ENCODE results near the gene THSD4. TPM values are rescaled to one million over a fixed set of nuclear protein-coding genes. Genes with fewer than 3 reads are reported as not detected.

THSD4 gene
- total RNA-seq, 2 experiments from 2014 or later, result not detected

- H3K27ac Mint-ChIP-seq, result no peak overlapping the region
- intact Hi-C loops (cut with micrococcal nuclease), result no loop called here
- ChIA-PET POLR2A (no interaction called here), CTCF (interaction anchor here (1.5 kb wide), 1 partner anchor 11 kb away, joined by 5 read pairs; no protein-coding TSS in a partner anchor)
- H3K4me1 Mint-ChIP-seq (ENCODE audit: low read depth), result no peaks in the 10 kb centered on the region
- H3K36me3 Mint-ChIP-seq (ENCODE audit: low read depth), result no peaks in the 10 kb centered on the region
- no peaks in the 10 kb centered on the region for H3K9me3 Mint-ChIP-seq
- peaks cover 5% of the 10 kb centered on the region for H3K27me3 Mint-ChIP-seq
- DNase-seq, result no peak
- TF ChIP-seq, protein P1, sequence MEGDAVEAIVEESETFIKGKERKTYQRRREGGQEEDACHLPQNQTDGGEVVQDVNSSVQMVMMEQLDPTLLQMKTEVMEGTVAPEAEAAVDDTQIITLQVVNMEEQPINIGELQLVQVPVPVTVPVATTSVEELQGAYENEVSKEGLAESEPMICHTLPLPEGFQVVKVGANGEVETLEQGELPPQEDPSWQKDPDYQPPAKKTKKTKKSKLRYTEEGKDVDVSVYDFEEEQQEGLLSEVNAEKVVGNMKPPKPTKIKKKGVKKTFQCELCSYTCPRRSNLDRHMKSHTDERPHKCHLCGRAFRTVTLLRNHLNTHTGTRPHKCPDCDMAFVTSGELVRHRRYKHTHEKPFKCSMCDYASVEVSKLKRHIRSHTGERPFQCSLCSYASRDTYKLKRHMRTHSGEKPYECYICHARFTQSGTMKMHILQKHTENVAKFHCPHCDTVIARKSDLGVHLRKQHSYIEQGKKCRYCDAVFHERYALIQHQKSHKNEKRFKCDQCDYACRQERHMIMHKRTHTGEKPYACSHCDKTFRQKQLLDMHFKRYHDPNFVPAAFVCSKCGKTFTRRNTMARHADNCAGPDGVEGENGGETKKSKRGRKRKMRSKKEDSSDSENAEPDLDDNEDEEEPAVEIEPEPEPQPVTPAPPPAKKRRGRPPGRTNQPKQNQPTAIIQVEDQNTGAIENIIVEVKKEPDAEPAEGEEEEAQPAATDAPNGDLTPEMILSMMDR (IDR thresholded peaks at IDR 0.05), result no peak
- ATAC-seq, result no peak
- H3K4me3 Mint-ChIP-seq, result no peak overlapping the region
Measured at GRCh38 chr15:71791975-71792374, 676.7 kb downstream of the THSD4 start.

DNA sequence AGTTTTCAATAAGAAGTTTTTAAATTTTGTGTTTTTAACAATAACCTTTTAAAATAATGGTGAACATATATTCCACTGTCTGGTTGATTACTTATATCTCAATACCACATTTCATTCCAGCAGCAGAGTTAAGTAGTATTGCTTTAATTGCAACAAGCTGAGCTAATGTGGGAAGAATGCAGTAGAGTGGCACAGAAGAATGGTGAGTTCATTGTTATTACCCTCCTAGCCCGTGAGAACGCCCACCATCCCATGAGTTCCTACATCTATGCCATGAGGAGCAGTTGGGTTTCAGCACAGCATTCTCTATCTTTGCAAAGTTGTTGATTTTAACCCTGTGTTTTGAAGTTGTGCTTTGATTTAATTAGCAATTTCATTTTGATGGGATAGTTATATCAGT lies 677.2 kb downstream of the THSD4 start:
- intact Hi-C loops (cut with micrococcal nuclease), result no loop called here
- Mint-ChIP-seq H3K4me1 (ENCODE audit: low read depth) (no peaks in the 10 kb centered on the region), H3K9me3 (no peaks in the 10 kb centered on the region), H3K27ac (no peak overlapping the region), H3K4me3 (no peak overlapping the region), H3K27me3 (peaks cover 5% of the 10 kb centered on the region), H3K36me3 (ENCODE audit: low read depth) (no peaks in the 10 kb centered on the region)
- ChIA-PET POLR2A (no interaction called here), CTCF (no interaction called here)
- ATAC-seq, result no peak
- TF ChIP-seq, protein P1 (IDR thresholded peaks at IDR 0.05), result no peak
- no peak for DNase-seq

GRCh38 chr15:71798641-71799040 lies 683.4 kb downstream of the THSD4 start:
- Mint-ChIP-seq H3K27me3 (peaks cover 21% of the 10 kb centered on the region), H3K36me3 (ENCODE audit: low read depth) (no peaks in the 10 kb centered on the region)

DNA sequence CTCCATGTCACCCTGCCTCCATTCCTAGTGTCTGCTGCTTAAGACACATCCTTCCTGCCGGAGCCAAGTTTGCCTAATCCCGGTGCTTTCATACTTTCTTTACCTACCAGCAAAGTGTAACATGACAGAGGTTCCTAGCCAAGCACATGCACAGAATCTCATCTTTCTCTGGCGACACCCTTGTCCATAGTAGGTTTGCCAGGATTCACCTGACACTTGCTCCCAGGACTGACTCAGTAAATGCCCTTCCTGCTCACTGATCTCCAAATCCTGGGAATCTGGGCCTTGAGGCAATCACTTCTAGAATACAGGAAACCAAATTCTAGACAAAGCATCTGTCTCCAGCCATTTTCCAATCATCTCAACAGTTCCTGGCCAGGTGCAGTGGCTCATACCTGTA lies 684.9 kb downstream of the THSD4 start:
- Mint-ChIP-seq H3K9me3 (no peaks in the 10 kb centered on the region), H3K27ac (no peak overlapping the region), H3K36me3 (ENCODE audit: low read depth) (no peaks in the 10 kb centered on the region), H3K4me3 (no peak overlapping the region), H3K4me1 (ENCODE audit: low read depth) (no peaks in the 10 kb centered on the region), H3K27me3 (peaks cover 21% of the 10 kb centered on the region)
- CTCF ChIA-PET, result interaction anchor here (1.1 to 3.0 kb wide), 5 partner anchors 48 to 363 kb away, joined by 4 to 19 read pairs (median 9); no protein-coding TSS in a partner anchor
- ATAC-seq (no peak), DNase-seq (no peak)
- POLR2A ChIA-PET, result no interaction called here
- TF ChIP-seq, protein P1 (IDR thresholded peaks at IDR 0.05), result no peak
- intact Hi-C loops (cut with micrococcal nuclease), result no loop called here

More at GRCh38 chr15:71798641-71799040, 683.4 kb downstream of the THSD4 start:
- DNase-seq (no peak), ATAC-seq (no peak)
- intact Hi-C loops (cut with micrococcal nuclease), result no loop called here
- Mint-ChIP-seq H3K9me3 (no peaks in the 10 kb centered on the region), H3K4me3 (no peak overlapping the region), H3K27ac (no peak overlapping the region), H3K4me1 (ENCODE audit: low read depth) (no peaks in the 10 kb centered on the region)
- POLR2A ChIA-PET, result no interaction called here
- TF ChIP-seq, protein P1 (IDR thresholded peaks at IDR 0.05), result no peak
- CTCF ChIA-PET, result no interaction called here

DNA sequence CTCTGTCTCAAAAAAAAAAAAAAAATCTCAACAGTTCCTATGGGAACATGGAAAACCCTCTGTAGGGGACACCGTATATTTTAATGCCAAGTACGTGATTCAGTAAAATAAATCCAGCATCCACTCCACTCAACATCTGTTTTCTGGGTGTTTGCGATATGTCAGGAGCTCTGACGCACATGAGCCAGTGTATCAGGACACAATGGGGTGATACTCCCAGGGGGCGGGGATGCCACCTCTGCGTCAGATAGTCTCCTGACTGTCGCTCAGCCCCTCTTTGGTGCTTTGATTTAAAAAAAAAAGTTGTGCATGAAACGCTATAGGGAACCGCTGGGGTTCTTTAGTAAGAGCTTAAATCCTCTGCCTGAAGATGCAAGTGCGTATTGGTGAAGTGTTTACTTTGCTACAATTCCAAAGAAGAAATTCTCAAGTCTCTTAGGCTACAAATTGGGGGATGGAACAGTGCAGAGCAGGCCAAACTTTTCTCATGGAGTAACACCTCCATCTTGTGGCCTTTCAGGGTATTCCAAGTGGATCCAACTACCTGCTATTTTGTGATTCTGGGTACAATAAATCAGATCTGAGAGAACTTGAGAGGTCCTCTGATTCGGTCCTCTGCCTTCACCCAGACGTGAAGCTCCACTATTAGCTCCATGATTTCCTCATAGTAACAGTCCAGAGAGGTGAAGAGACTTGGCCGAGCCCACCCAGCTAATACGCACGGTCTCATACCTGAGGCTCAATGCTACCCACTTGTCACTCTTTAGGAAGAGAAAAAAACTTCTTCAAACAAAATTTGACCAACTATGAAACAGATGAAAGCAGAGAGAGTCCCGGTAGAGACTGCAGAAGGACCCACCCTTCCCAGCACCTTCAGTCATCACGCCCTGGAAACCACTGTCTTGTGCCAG lies 685.8 kb downstream of the THSD4 start:
- Mint-ChIP-seq H3K4me3 (no peak overlapping the region), H3K27ac (no peak overlapping the region), H3K27me3 (peaks cover 21% of the 10 kb centered on the region), H3K9me3 (no peaks in the 10 kb centered on the region), H3K36me3 (ENCODE audit: low read depth) (no peaks in the 10 kb centered on the region), H3K4me1 (ENCODE audit: low read depth) (no peaks in the 10 kb centered on the region)
- intact Hi-C loops (cut with micrococcal nuclease), result no loop called here
- DNase-seq (peak; percentile 31), ATAC-seq (peak; percentile 56)
- CTCF ChIA-PET, result interaction anchor here (0.9 to 3.0 kb wide), 16 partner anchors 10 to 362 kb away, joined by 3 to 19 read pairs (median 4); no protein-coding TSS in a partner anchor
- TF ChIP-seq, protein P1 (IDR thresholded peaks at IDR 0.05), result peak; percentile 70
- POLR2A ChIA-PET, result interaction anchor here (0.6 kb wide), 1 partner anchor 372 kb away, joined by 3 read pairs; no protein-coding TSS in a partner anchor

Measured in activated CD8-positive, alpha-beta T cell treated with anti-CD3 and anti-CD28 coated beads for 36 hours (primary cell).